ENCODE measurements around the gene DHX8. TPM values are rescaled to one million over a fixed set of nuclear protein-coding genes. Genes with fewer than 3 reads are reported as not detected.

Gene DHX8
- total and polyA plus RNA-seq, 2 of the 8 experiments (the other 6 are each of a cell fraction or from before 2014, with no cell fraction given), result 30.5 to 59.4 TPM

- TF ChIP-seq CHD7 (IDR thresholded peaks at IDR 0.05; ENCODE audit: insufficient replicate concordance, low read length) (no peak), MAFK (IDR thresholded peaks at IDR 0.05; ENCODE audit: low read depth, low read length) (no peak), BRCA1 (IDR thresholded peaks at IDR 0.05; ENCODE audit: low read depth, low read length) (no peak), SIN3A (conservative IDR thresholded peaks at IDR 0.05 in 1 of 2, IDR thresholded peaks at IDR 0.05 in 1 of 2; ENCODE audit: low read depth in 1 of 2, low read length in 2 of 2) (no peak), CBX5 (IDR thresholded peaks at IDR 0.05; ENCODE audit: low read depth, low read length) (no peak)
Measured at GRCh38 chr17:43457362-43457692, 26.4 kb upstream of the DHX8 start (continued).

Measured in H1 (cell line).